K562 (cell line): Measurements from ENCODE around the gene CRIM1.

Source experiments
- BHLHE40 ChIP-seq: IDR thresholded peaks from 2 replicates; pipeline ENCODE4 v1.6.1; 2011; ENCODE audit warnings: low read length, improper control_type of control experiment
- CTCF ChIP-seq, 3 experiments: IDR thresholded peaks in 2 of 3; conservative IDR thresholded peaks in 1 of 3; 2 replicates each; pipeline ENCODE4 v1.5.1; 2011 to 2012; ENCODE audit warnings: low read length in 3 of 3, mild to moderate bottlenecking in 3 of 3, control low read depth in 2 of 3, improper control_type of control experiment in 1 of 3, inconsistent platforms in 1 of 3, low read depth in 1 of 3, mixed read lengths in 1 of 3, moderate library complexity in 1 of 3; ENCODE audit not compliant: insufficient read depth in 2 of 3
- ELK1 ChIP-seq: sonication (generic); formaldehyde crosslinking; IDR thresholded peaks from 2 replicates; pipeline ENCODE4 v1.8.1; 2022; ENCODE audit warnings: missing genetic modification reagents
- GABPA ChIP-seq: fragments of 200-800 bp; sonication (Bioruptor generic); conservative IDR thresholded peaks from 2 replicates; pipeline ENCODE4 v1.6.1; 2016; ENCODE audit warnings: low read depth, missing genetic modification characterization, missing compliant biosample characterization
- JUN ChIP-seq, 2 experiments: sonication (generic) in 1 of 2; formaldehyde crosslinking in 1 of 2; IDR thresholded peaks; 2 replicates each; pipeline versions ENCODE4 v1.6.1 to v1.8.0; 2012 to 2022; ENCODE audit warnings: borderline replicate concordance in 2 of 2, mild to moderate bottlenecking in 2 of 2, improper control_type of control experiment in 1 of 2, low read depth in 1 of 2, low read length in 1 of 2, missing genetic modification reagents in 1 of 2
- MAFK ChIP-seq: IDR thresholded peaks from 2 replicates; pipeline ENCODE4 v1.6.1; 2011; ENCODE audit warnings: low read length, improper control_type of control experiment
- POLR2AphosphoS5 ChIP-seq: IDR thresholded peaks from 2 replicates; pipeline ENCODE4 v1.6.1; 2011; ENCODE audit warnings: mild to moderate bottlenecking, low read depth, low read length, moderate library complexity; ENCODE audit not compliant: control insufficient read depth, insufficient read depth
- SPI1 ChIP-seq: IDR thresholded peaks from 2 replicates; pipeline ENCODE4 v1.6.1; 2011; ENCODE audit warnings: low read depth, low read length, control low read depth, borderline replicate concordance
- TAF15 ChIP-seq: fragments of 200-400 bp; formaldehyde crosslinking; IDR thresholded peaks from 2 replicates; pipeline ENCODE4 v1.6.1; 2017; ENCODE audit warnings: mild to moderate bottlenecking, low read depth, low read length, moderate library complexity
- ZNF143 ChIP-seq: sonication (generic); formaldehyde crosslinking; IDR thresholded peaks from 2 replicates; pipeline ENCODE4 v1.9.0; 2022; ENCODE audit warnings: mild to moderate bottlenecking, missing genetic modification reagents
- ZNF23 ChIP-seq: fragments of 250-450 bp; sonication (Bioruptor Pico); IDR thresholded peaks from 2 replicates; pipeline ENCODE4 v1.4.0; 2020; ENCODE audit warnings: mild to moderate bottlenecking
- ZNF384 ChIP-seq: IDR thresholded peaks from 2 replicates; pipeline ENCODE4 v1.6.1; 2012; ENCODE audit warnings: low read depth, low read length, improper control_type of control experiment
- TF ChIP-seq, protein P1 (sequence below): fragments of 250-450 bp; sonication (Bioruptor Pico); IDR thresholded peaks from 2 replicates; pipeline ENCODE4 v1.8.0; 2021; ENCODE audit warnings: borderline replicate concordance, mild to moderate bottlenecking, moderate library complexity; ENCODE audit not compliant: poor library complexity, severe bottlenecking

GRCh38 chr2:36389577-36389976, 34.0 kb downstream of the CRIM1 start:
- TF ChIP-seq, protein P1, sequence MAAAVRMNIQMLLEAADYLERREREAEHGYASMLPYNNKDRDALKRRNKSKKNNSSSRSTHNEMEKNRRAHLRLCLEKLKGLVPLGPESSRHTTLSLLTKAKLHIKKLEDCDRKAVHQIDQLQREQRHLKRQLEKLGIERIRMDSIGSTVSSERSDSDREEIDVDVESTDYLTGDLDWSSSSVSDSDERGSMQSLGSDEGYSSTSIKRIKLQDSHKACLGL: no peak
- TF ChIP-seq ELK1 (no peak), BHLHE40 (no peak), CTCF (IDR thresholded peaks at IDR 0.05 in 2 of 3, conservative IDR thresholded peaks at IDR 0.05 in 1 of 3; ENCODE audit: insufficient read depth in 2 of 3, low read depth in 1 of 3, low read length in 3 of 3) (no peak), ZNF384 (no peak), POLR2AphosphoS5 (no peak), MAFK (no peak), JUN (IDR thresholded peaks at IDR 0.05; ENCODE audit: borderline replicate concordance, low read depth, low read length) (no peak), JUN (CRISPR knock-in tag; IDR thresholded peaks at IDR 0.05; ENCODE audit: borderline replicate concordance) (no peak), ZNF143 (CRISPR knock-in tag) (no peak), GABPA (tag) (no peak), ZNF23 (CRISPR knock-in tag) (no peak), SPI1 (no peak), TAF15 (no peak)
